Activated T-cell treated with anti-CD3 and anti-CD28 coated beads, Interleukin-2, amount 50 U/mL, for 48 hours (primary cell): ENCODE data around the gene IL1RAP.
"Not testable (repeated sequence)": the region's sequence is repeated elsewhere in the genome, so short reads cannot be mapped to it uniquely, and the experiment has no call there.

Experiments used
- DNase-seq, 2 experiments: peaks; one replicate each; pipeline ENCODE4 v3.0.0-alpha.2; 2020

Gene IL1RAP

GRCh38 chr3:190617185-190617584 lies 103.3 kb downstream of the IL1RAP start:
- DNase-seq: peak; percentile 26 to 36

DNA sequence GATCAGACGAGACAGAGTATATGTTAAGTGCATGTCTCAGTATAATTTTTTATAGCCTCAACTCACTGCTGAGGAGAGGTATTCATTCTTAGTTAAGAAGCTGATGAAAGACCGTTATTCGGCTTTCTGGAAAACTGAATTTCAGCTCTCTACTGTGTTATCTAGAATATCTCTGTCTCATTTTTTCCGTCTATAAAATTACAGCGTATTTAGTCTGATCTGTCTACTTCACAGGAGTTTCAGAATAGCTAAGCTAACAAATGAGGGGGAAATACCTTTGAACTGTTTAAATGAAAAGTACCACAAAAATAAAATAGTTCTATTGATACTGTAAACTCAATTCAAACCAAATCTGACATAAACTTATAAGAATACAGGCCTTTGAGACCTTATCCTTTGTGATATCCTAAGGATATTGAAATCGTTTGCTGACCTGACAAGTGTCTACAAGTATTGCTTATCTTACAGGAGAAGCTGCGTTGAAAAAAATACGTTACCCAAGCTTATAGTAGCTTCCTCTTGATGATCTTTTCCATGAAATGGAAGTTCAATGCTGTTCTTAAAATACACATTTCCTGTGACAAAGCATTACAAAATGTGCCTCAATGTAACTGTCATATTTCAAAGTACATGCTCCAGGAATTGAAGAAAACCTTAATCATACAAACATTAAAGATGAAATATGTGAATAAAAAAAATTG lies 104.6 kb downstream of the IL1RAP start:
- DNase-seq: no peak

- no peak for DNase-seq
These were observed 105.5 kb downstream of the IL1RAP start for GRCh38 chr3:190619353-190619752.

GRCh38 chr3:190619761-190620160 lies 105.9 kb downstream of the IL1RAP start:
- DNase-seq: no peak

DNA sequence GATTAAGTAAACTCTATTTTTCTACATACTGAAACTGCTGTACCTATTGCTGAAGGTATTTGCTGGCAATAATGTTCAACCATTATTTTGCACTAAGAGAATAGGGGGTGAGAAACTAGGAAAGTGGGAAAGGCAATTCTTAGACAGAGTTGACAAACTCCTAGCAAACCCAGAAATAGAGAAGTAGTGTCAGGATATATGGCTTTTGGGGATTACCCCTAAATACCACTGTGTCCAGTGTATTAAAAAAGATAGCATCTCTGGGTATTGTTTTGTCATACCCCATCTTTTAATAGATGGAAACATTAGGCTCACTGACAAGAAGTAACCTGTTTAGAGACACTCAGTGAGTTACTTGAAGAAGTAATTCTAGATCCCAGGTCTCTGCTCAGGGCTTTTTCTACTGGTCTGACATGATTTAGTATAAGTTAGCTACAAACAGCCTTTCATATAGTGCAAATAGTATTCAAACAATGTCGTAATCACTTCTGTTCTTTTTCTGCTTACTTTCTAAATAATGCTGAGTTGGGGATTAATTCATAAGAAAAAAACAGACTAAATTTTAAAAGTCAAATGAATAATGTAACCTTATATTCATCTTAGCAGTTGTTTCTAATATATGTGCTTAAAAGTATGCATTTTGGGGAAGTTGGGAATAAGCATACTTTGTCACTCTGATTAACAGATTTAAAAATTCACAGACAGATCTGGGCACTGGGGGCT lies 107.2 kb downstream of the IL1RAP start:
- no peak for DNase-seq

GRCh38 chr3:190621927-190622326 lies 108.0 kb downstream of the IL1RAP start:
- DNase-seq: no peak

GRCh38 chr3:190624282-190624681 lies 110.4 kb downstream of the IL1RAP start:
- DNase-seq: no peak

- no peak for DNase-seq
These were observed 113.2 kb downstream of the IL1RAP start for GRCh38 chr3:190626951-190627620.

DNA sequence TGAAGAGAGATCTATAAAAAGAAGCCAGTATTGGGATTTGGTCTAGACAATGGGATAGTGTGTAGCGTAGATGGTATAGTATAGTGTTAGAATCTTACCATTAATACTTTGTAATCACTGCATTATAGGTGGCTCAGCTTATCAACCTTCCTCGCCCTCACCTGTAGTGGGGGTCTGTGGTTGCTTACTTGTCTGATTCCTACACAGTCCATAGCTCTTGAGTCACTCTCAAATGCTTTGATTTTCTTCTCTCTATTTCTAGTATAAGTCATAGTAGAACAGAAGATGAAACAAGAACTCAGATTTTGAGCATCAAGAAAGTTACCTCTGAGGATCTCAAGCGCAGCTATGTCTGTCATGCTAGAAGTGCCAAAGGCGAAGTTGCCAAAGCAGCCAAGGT lies 115.2 kb downstream of the IL1RAP start:
- DNase-seq: no peak

DNA sequence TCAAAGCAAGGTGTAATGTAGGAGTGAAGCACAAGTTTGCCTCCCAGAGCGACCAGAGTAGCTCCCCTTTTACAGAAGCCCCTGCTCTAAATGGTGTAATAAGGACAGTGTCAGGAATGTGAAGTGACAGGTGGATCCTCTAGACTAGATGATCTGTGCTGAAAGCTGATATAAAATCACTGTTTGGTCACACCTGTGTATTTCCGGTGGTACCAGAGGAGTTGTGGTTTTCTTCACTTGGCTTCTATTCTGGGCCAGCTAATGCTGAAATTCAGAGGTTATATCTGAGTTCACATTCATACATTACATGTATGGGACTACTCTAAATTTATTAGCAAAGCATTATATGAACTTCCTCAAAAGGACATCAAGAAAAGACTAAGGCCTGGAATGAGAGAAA lies 117.4 kb downstream of the IL1RAP start:
- DNase-seq: no peak

DNA sequence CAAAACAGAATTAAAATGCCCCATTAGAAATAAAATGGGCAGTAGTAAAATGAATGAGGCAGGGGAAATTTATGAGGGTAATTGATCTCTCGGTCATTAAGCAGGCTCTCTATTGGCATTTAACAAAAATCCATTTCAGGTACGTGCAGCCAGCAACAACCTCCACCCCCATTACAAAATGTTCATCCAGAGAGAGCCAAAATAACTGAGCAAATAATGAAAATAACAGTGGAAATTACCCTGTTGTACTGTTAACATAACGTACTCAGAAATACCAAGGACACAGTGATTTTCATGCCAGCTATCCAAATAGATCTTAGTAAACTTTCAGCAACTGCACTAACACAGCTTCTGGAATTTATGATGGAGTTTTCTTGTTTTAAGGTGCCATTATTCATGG lies 127.7 kb downstream of the IL1RAP start:
- DNase-seq: no peak

GRCh38 chr3:190642016-190642415 lies 128.1 kb downstream of the IL1RAP start:
- no peak for DNase-seq

DNA sequence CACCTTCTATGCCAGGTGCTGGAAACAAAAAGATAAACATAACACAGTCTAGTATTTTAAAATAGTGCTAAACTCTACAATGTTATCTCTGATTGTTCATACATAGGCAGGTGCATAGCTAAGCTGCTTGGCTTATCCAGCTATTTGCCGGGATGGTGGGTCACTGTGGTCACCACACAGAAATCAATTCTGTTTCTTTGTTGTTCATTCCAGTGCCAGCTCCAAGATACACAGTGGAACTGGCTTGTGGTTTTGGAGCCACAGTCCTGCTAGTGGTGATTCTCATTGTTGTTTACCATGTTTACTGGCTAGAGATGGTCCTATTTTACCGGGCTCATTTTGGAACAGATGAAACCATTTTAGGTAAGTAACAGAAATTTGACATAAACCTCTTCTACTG lies 130.2 kb downstream of the IL1RAP start:
- DNase-seq: no peak

GRCh38 chr3:190644766-190645165 lies 130.9 kb downstream of the IL1RAP start:
- no peak for DNase-seq

- DNase-seq: no peak
These were observed 132.1 kb downstream of the IL1RAP start for GRCh38 chr3:190645932-190646460.

- DNase-seq: no peak
These were observed 133.1 kb downstream of the IL1RAP start for GRCh38 chr3:190646996-190647395.

GRCh38 chr3:190655933-190656332 lies 142.0 kb downstream of the IL1RAP start:
- DNase-seq: no peak

- no peak for DNase-seq
These were observed 144.2 kb downstream of the IL1RAP start for GRCh38 chr3:190658106-190658505.

DNA sequence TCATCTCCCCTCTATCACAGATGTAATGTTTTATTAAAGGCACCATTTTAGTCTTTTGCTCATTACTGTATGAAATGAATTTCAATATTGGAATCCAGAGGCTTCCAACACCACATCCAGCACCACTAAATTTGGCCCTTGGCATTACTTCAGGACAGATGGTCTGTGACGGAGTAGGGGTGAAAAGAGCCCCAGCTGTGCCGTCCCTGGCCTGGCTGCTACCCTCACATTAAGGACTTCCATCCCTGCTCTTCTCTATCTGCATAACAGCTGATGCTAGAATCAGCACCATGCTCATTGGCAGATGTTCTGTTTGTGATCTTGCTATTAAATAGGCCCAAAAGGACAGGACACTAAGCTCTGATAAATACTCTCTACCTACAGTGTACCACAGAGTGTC lies 152.9 kb downstream of the IL1RAP start:
- DNase-seq: no peak

GRCh38 chr3:190671658-190672057 lies 157.8 kb downstream of the IL1RAP start:
- DNase-seq: no peak

- no peak for DNase-seq
These were observed 159.3 kb downstream of the IL1RAP start for GRCh38 chr3:190673148-190673547.

- DNase-seq: no peak
These were observed 162.6 kb downstream of the IL1RAP start for GRCh38 chr3:190676481-190676880.

- DNase-seq: no peak
These were observed 163.1 kb downstream of the IL1RAP start for GRCh38 chr3:190677001-190677400.

- not testable (repeated sequence) for DNase-seq
These were observed 164.0 kb downstream of the IL1RAP start for GRCh38 chr3:190677868-190678267.
